Right hindlimb (tissue), 1 donor: ENCODE data around the gene STK33.

Experiments
- DNase-seq: peaks from one replicate; pipeline ENCODE4 v3.0.0-alpha.2; 2018

STK33 gene

GRCh38 chr11:8593935-8594909 lies at the start of gene STK33:
Gene STK33 (minus strand): TSS chr11:8594228. CDS start chr11:8474905, 119,323 bp downstream.
- peak; percentile 65 for DNase-seq

GRCh38 chr11:8642196-8642841 lies 48.3 kb upstream of the STK33 start:
- no peak for DNase-seq

DNA sequence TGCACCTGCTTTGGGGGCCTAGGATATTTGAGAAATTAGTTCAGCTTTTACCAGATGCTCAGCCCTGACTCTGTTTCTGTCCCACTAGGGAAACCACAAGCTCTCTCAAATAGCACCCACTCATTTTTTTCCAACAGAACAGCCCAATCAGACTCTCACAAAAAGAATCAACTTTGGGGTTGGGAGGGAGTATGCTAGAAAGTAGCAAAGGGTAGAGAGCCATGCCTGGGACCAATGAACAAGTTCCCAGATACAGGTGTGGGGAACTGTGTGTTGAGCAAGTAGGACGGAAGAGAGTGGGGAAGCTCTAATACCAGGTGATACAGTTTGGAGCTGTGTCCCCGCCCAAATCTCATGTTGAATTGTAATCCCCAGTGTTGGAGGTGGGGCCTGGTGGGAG lies 47.3 kb upstream of the STK33 start:
- DNase-seq, result no peak

DNA sequence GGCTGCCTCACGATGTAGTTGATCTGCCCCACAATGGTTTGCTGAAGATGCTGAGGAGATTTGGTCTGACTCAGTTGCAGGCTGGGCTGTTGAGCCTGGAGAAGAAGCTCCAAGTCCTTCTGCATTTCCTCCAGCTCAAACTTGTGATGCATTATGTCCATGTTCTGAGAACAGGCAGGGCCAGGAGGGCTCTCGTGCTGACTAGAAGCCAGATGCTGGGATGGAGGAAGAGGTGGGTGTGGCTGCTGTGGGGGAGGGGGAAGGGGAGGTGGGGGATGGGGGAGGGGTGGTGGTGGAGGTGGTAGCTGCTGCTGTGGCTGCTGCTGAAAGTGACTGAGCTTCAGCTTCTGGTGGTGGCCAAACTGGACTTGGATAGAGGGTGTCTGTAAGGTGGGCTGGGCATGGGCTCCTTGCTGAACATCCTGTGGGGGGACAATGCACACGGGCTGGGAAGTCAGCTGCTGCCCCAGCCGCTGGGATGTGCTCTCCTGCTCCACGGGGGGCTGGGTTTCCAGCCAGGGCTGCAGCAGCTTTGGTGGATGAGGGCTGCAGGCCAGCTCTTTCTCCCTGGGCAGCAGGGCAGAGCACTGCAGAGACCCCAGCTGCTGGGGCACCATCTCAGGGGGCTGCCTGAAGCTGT lies 46.4 kb upstream of the STK33 start:
- no peak for DNase-seq

GRCh38 chr11:8639655-8640054 lies 45.6 kb upstream of the STK33 start:
- DNase-seq, result no peak

GRCh38 chr11:8638300-8638699 lies 44.3 kb upstream of the STK33 start:
- DNase-seq, result no peak

DNA sequence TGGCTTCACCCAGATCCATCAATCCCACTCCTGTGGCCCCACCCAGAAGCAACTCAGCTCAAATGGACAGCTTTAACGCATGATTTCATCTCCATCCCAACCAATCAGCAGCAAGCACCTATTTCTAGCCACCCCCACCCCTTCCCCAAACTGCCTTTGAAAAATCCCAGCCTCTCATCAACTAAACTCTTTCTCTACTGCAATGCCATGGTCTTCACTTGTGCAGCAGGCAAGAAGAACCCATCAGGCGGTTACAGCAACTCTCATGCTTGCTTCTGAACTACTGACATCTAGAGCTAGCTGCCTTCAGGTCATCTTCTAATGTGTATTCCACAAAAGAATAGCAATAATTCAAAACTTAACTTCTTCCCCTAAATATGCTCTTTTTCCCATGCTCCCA lies 42.1 kb upstream of the STK33 start:
- DNase-seq, result no peak

GRCh38 chr11:8634498-8634897 lies 40.5 kb upstream of the STK33 start:
- no peak for DNase-seq

- no peak for DNase-seq
Measured at GRCh38 chr11:8631395-8632118, 37.5 kb upstream of the STK33 start.

GRCh38 chr11:8624698-8625097 lies 30.7 kb upstream of the STK33 start:
- DNase-seq, result no peak

DNA sequence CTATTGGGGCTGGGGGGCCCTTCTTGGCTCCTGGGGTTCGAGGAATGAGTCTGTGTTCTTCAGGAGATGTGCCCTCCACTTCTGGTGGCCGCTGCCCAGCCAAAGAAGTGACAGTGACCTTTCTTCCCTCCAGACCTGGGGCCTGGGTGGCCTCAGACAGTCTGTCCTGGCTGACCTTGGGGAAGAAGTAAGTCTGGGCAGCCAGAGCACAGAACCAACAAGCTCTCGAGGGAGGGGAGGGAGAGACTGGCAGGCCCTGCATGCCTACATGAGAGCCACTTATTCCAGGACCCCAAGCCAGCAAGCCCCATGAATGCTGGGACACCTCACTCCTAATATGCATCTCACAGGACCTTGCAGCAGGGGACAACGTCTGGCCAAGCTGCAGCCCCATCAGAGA lies 27.1 kb upstream of the STK33 start:
- DNase-seq, result no peak

DNA sequence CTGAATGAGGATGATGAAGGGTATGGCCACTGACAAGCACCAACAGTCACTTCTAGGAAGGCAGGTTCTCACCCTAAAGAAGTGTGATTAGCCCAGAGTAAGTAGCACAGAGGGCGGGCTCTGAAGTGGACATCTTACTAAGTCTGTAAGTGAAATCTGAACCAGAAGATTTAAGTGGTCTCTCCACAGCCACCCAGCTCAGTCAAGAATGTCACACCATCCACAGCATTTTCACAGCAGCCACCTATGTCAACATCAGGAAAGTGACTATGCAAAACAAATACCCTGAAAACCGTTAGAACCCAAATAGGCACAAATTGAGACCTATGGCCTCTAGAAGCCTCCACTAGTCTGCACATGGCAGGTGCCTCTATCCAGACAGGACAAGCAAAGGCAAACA lies 23.0 kb upstream of the STK33 start:
- no peak for DNase-seq

- DNase-seq, result no peak
Measured at GRCh38 chr11:8615291-8616032, 21.4 kb upstream of the STK33 start.

- DNase-seq, result no peak
Measured at GRCh38 chr11:8614497-8614896, 20.5 kb upstream of the STK33 start.

- DNase-seq, result no peak
Measured at GRCh38 chr11:8613036-8613435, 19.0 kb upstream of the STK33 start.

DNA sequence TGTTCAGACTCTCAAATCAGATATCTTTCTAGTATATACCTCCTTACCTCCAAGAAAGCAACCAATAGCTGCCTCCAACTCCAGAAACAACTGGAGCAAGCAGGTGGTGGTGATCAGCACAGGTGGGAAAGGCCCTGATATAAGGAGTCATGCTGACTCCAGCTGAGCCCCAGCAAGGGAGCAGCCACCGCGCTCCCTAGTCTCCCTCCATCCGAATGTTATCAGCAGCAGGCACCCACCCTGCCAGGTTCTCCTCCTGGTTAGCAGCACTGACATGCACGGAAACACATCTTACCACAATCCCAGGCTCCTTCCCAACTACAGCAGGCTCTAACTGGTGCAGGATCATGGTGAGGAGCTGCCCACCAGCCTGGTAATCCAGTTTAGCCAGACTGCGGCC lies 18.5 kb upstream of the STK33 start:
- DNase-seq, result no peak

DNA sequence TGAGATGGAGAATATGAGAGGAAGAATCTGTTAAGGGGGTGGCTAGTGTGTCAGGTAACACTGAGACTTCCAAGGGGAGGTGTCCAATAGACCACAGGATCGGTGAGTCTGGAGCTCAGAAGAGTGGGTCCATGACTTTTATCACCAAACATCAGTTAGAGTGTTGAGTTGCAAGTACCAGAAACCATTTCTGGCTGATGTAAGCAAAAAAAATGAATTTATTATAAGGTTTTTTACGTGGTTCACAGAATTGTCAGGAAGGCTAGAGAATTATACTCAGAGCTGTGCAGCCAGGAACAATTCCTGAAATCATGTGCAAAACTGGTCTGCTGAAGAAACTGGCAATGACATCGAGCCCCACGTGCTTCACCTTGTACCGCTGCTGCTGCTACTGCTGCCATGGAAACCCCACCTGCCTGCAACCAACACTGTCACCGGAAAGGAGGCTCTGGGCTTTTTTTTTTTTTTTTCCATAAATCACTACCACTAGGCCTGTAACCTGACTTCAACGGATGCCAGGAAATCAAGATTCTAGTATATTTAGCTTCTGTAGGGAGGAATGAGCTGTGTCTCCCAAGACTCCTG lies 16.6 kb upstream of the STK33 start:
- peak; percentile 57 for DNase-seq

DNA sequence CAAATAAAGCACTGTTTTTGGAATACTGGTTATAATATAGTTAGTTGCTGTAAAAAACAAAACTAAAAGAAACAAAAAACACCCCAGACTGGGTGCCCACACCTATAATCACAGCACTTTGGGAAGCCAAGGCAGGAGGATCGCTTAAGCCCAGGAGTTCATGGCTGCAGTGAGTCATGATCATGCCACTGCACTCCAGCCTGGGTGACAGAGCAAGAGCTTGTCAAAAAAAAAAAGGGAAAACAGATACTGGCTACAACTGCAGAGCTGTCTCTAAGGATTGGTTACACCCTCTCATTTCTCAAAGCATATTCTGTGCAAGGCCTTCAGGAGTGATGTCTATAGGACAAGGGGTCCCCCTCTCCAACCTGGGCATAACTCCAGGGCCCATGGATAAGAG lies 14.6 kb upstream of the STK33 start:
- no peak for DNase-seq

DNA sequence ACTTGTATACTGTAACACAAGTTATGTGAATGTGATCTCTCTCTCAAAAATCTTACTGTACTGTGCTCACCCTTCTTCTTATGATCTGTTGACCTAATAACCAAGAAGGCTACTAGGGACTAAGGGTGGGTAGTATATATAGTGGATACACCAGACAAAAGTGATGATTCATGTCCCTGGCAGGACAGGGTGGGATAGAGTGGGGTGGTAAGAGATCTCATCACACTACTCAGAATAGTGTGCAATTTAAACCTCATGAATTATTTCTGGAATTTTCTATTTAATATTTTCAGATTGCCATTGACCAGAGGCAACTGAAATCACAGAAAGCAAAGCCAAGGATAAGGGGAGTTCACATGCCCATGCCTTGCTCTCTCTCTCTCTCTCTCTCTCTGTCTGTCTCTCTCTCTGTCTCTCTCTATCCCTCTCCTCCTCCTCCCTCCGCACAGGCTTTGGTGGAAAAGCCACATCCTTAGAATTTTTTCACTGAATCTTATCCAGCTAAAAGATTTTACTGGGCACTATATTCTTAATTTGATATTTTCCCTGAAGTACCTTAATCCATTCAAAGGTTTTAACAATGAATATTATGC lies 12.0 kb upstream of the STK33 start:
- no peak for DNase-seq

DNA sequence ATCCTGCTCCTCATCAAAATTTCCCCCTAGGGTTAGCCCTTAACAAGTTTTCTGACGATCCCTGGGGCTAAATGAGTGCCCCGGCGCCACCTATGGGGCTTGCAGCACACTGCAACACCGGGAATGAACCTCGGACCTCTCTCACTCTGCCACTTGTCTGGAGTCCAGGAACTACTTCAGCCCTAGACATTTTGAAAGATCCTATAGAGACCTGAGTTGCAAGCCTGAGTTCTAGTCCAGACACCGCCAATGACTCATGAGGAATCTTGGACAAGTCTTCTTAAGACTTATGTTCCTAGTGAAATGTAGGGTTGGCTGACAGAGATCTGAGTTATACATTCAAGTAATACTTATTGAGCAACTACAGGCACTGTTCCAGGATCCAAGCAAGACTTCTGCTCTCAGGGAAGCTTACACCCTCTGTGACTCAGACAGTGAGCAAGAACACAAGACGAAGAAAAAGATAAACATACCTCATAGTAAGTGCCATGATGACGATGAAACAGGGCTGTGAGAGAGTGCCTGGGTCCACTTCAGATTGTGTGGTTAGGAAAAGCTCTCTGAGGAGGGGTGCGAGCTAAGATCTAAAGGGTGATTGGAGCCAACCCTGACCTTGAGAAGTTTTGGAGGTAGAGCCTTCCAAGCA lies 10.2 kb upstream of the STK33 start:
- no peak for DNase-seq

GRCh38 chr11:8603696-8604077 lies 9.7 kb upstream of the STK33 start:
- no peak for DNase-seq
